GM12878 (cell line): ENCODE data around the gene ZNF668. TPM values are rescaled to one million over a fixed set of nuclear protein-coding genes. Genes with fewer than 3 reads are reported as not detected.

ENCODE experiments used
- ATAC-seq: fragments of 200-7000 bp; cut with Tn5 transposase; 3 replicates; pipeline ENCODE4 v1.9.1; 2020; ENCODE audit warnings: mild to moderate bottlenecking, moderate library complexity
- BruUV-seq: library from RNA; stranded (reverse); fragments of 400-500 nt; replicated peaks from 2 replicates; lab custom pipeline; 2021; lab: Mats Ljungman, UMichigan
- CTCF ChIA-PET: fragments of 300-600 bp; sonication (Branson Sonifier 250); formaldehyde crosslinking; extraction: SDS; loops from one replicate; lab custom pipeline; 2021; ENCODE audit warnings: inconsistent platforms; lab: Yijun Ruan, JAX
- POLR2A ChIA-PET: fragments of 350-600 bp; formaldehyde crosslinking; extraction: SDS; loops from one replicate; lab custom pipeline; 2021; ENCODE audit warnings: inconsistent platforms; lab: Charles Lee
- RAD21 ChIA-PET: fragments of 300-600 bp; sonication (Branson Sonifier 250); formaldehyde crosslinking; loops from one replicate; lab custom pipeline; 2023; ENCODE audit warnings: antibody characterized with exemption; ENCODE audit not compliant: unreplicated experiment; lab: Charles Lee
- SMC1A ChIA-PET: fragments of 300-600 bp; sonication (Branson Sonifier 250); formaldehyde crosslinking; loops from one replicate; lab custom pipeline; 2023; ENCODE audit not compliant: unreplicated experiment, uncharacterized antibody; lab: Charles Lee
- DNase-seq: peaks from one replicate; pipeline ENCODE4 v3.0.0-alpha.2; 2011; ENCODE audit warnings: low read depth, low spot score
- FAIRE-seq: peaks from 3 replicates; lab custom pipeline; 2011; peaks lifted over from hg19 to GRCh38; lab: Jason Lieb, UNC
- H2AFZ ChIP-seq: 2 replicates; pipeline ENCODE4 v1.6.0; 2011; ENCODE audit warnings: low read depth, low read length, control low read depth; ENCODE audit not compliant: control insufficient read depth
- H3K27ac ChIP-seq: 2 replicates; pipeline ENCODE4 v1.5.1; 2011; ENCODE audit warnings: control low read depth; ENCODE audit not compliant: control insufficient read depth, insufficient read depth
- H3K27me3 ChIP-seq, 2 experiments: replicated peaks in 1 of 2; 2 replicates each; pipeline versions ENCODE4 v1.6.0 to v1.6.1; 2011; ENCODE audit warnings: low read length in 1 of 2; ENCODE audit not compliant: control insufficient read depth in 2 of 2, insufficient read depth in 2 of 2
- H3K36me3 ChIP-seq, 2 experiments: 2 replicates each; pipeline ENCODE4 v1.5.1; 2011; ENCODE audit warnings: low read length in 1 of 2; ENCODE audit not compliant: control insufficient read depth in 2 of 2, insufficient read depth in 2 of 2
- H3K4me1 ChIP-seq: 2 replicates; pipeline ENCODE4 v1.6.1; 2011; ENCODE audit warnings: mild to moderate bottlenecking, low read length, moderate library complexity, mixed read lengths; ENCODE audit not compliant: control insufficient read depth, insufficient read depth
- H3K4me2 ChIP-seq: 2 replicates; pipeline ENCODE4 v1.6.0; 2011; ENCODE audit warnings: control low read depth; ENCODE audit not compliant: control insufficient read depth, insufficient read depth
- H3K4me3 ChIP-seq: fragments of 200-600 bp; sonication (generic); 2 replicates; pipeline ENCODE4 v1.5.1; 2016
- H3K79me2 ChIP-seq: 2 replicates; pipeline ENCODE4 v1.6.0; 2011; ENCODE audit warnings: low read length; ENCODE audit not compliant: control insufficient read depth, insufficient read depth
- H3K9ac ChIP-seq: 2 replicates; pipeline ENCODE4 v1.8.0; 2011; ENCODE audit warnings: low read length, control low read depth, mixed read lengths; ENCODE audit not compliant: control insufficient read depth, insufficient read depth
- H3K9me3 ChIP-seq: replicated peaks from 3 replicates; pipeline ENCODE4 v1.5.1; 2011; ENCODE audit warnings: mild to moderate bottlenecking, low read length; ENCODE audit not compliant: control insufficient read depth, insufficient read depth
- H4K20me1 ChIP-seq: 2 replicates; pipeline ENCODE4 v1.6.0; 2011; ENCODE audit not compliant: control insufficient read depth, insufficient read depth
- CBX3 ChIP-seq: fragments of 200-600 bp; sonication (generic); IDR thresholded peaks from 2 replicates; pipeline ENCODE4 v1.6.1; 2016; ENCODE audit warnings: low read depth, borderline replicate concordance
- GATAD2B ChIP-seq: fragments of 450-650 bp; conservative IDR thresholded peaks from 2 replicates; pipeline ENCODE4 v1.6.1; 2017; ENCODE audit warnings: low read depth, mild to moderate bottlenecking, moderate library complexity
- HDAC2 ChIP-seq: fragments of 200-600 bp; sonication (generic); IDR thresholded peaks from 2 replicates; pipeline ENCODE4 v1.6.1; 2017
- POLR2AphosphoS2 ChIP-seq: IDR thresholded peaks from 2 replicates; pipeline ENCODE4 v1.6.1; 2011; ENCODE audit warnings: low read depth, mild to moderate bottlenecking, low read length, improper control_type of control experiment, moderate library complexity
- SMAD1 ChIP-seq: fragments of 450-650 bp; IDR thresholded peaks from 2 replicates; pipeline ENCODE4 v1.6.1; 2018; ENCODE audit warnings: mild to moderate bottlenecking, low read depth; ENCODE audit not compliant: partially characterized antibody
- SMARCA5 ChIP-seq: fragments of 450-650 bp; IDR thresholded peaks from 2 replicates; pipeline ENCODE4 v1.6.1; 2017; ENCODE audit warnings: mild to moderate bottlenecking
- ZNF384 ChIP-seq: IDR thresholded peaks from 2 replicates; pipeline ENCODE4 v1.6.1; 2012; ENCODE audit warnings: low read depth, mild to moderate bottlenecking, low read length, improper control_type of control experiment, borderline replicate concordance
- ZSCAN29 ChIP-seq: fragments of 450-650 bp; IDR thresholded peaks from 2 replicates; pipeline ENCODE4 v1.6.1; 2017; ENCODE audit warnings: mild to moderate bottlenecking, moderate library complexity
- WGBS: methylation state at CpG from one replicate; pipeline ENCODE4 v1.1.6; 2016; ENCODE audit warnings: low lambda C conversion rate; ENCODE audit not compliant: insufficient replicate concordance, insufficient coverage; ENCODE audit errors: missing lambda C conversion rate; 5-methylcytosine and 5-hydroxymethylcytosine counted together
- in situ Hi-C: fragments of 300-500 bp; cut with MboI; formaldehyde crosslinking; loops from 9 replicates; pipeline ENCODE4 v1.14.3; 2018; ENCODE audit warnings: mixed read lengths
- intact Hi-C: fragments of 100-400 bp; cut with micrococcal nuclease; formaldehyde crosslinking; loops from one replicate; pipeline ENCODE4 v1.14.2; 2022; ENCODE audit not compliant: unreplicated experiment
- polyA plus RNA-seq, 11 experiments: library from polyadenylated mRNA; depleted of rRNA in 4 of 11; unstranded in 6 of 11; stranded (reverse) in 5 of 11; fragments of >200 nt; fragmentation: Nextera tagmentation in 4 of 11; fragmentation: Illumina TruSeq in 1 of 11; extraction: Ambion mirVana in 4 of 11; extraction: Trizol in 1 of 11; gene quantifications; 1 replicate in 1 of 11; 2 replicates in 10 of 11; pipeline versions ENCODE4 v1.2.1 to v1.2.3, GENCODE V29; 2011 to 2016; ENCODE audit warnings: inconsistent platforms in 2 of 11, missing spikeins in 2 of 11, low read depth in 1 of 11
- total RNA-seq, 4 experiments: library from RNA; depleted of rRNA in 3 of 4; stranded (reverse); fragments of >200 nt in 3 of 4; fragmentation: Illumina TruSeq in 1 of 4; extraction: Trizol in 1 of 4; gene quantifications; 2 replicates each; pipeline versions ENCODE4 v1.2.1 to v1.2.3, GENCODE V29; 2013 to 2021

The ZNF668 gene
- total and polyA plus RNA-seq, 10 of the 15 experiments (the other 5 are each of a cell fraction or from before 2014, with no cell fraction given), result 0.05 to 20.7 (median 10.0) TPM; not detected in 1

DNA sequence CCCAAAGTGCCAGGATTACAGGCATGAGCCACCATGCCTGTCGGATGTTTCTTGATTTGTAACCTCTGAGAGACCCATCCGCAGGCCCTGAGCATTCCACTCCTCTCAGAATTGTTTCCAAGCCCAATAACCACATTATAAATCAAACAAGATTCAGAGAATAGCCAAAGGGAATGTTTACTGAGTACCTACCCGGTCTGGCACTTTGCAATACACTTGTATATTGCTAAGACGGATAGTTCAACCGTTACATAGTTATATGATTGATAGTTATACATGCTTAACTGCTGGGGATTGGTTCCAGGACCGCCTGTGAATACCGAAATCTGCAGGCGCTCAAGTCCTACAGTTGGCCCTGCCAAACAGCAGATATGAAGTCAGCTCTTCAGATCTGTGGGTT lies 40.4 kb upstream of the ZNF668 start:
- FAIRE-seq, result no peak
- ChIA-PET POLR2A (no interaction called here), RAD21 (no interaction called here), SMC1A (interaction anchor here (1.1 kb wide), 1 partner anchor 27 kb away, joined by 5 read pairs; no protein-coding TSS in a partner anchor), CTCF (interaction anchor here (0.6 to 1.6 kb wide), 2 partner anchors 26 to 28 kb away, joined by 3 to 7 read pairs; no protein-coding TSS in a partner anchor)
- no TSS peak for BruUV-seq
- Histone ChIP-seq H2AFZ (no peak overlapping the region), H3K27me3 (no peaks in the 10 kb centered on the region), H4K20me1 (no peaks in the 10 kb centered on the region), H3K4me2 (no peak overlapping the region), H3K9ac (no peak overlapping the region), H3K4me3 (no peak overlapping the region), H3K79me2 (peaks cover 12% of the 10 kb centered on the region), H3K27ac (no peak overlapping the region), H3K9me3 (no peaks in the 10 kb centered on the region), H3K36me3 (peaks cover 0 to 4% of the 10 kb centered on the region in 2 experiments; a peak in 3 of 4 replicates), H3K4me1 (peaks cover 8% of the 10 kb centered on the region)
- no peak for ATAC-seq
- no peak for DNase-seq
- WGBS, result 98% methylated on average over 8 of the region's 8 CpGs
- in situ Hi-C loops (loop anchor here (10.0 kb wide), 1 partner anchor 760 kb away; the partner anchor contains the start of gene ZNF267), intact Hi-C loops (loop anchor here (10.0 kb wide), 1 partner anchor 760 kb away; the partner anchor contains the start of gene ZNF267)
- no peak for TF ChIP-seq GATAD2B
- TF ChIP-seq ZNF384, result no peak
- no peak for TF ChIP-seq ZSCAN29
- TF ChIP-seq SMAD1, result no peak
- TF ChIP-seq SMARCA5, result no peak
- TF ChIP-seq CBX3, result no peak
- no peak for TF ChIP-seq HDAC2
- TF ChIP-seq POLR2AphosphoS2, result no peak
